ENCODE results near the gene SPACDR. TPM values are rescaled to one million over a fixed set of nuclear protein-coding genes. Genes with fewer than 3 reads are reported as not detected.

Gene SPACDR
- total and polyA plus RNA-seq, 9 of the 15 experiments (the other 6 are each of a cell fraction or from before 2014, with no cell fraction given) = 0.07 to 0.55 (median 0.14) TPM; not detected in 1

- TF ChIP-seq ZNF592 (IDR thresholded peaks at IDR 0.05) (no peak), NRF1 (conservative IDR thresholded peaks at IDR 0.05 in 1 of 2, IDR thresholded peaks at IDR 0.05 in 1 of 2) (no peak), ZNF639 (CRISPR knock-in tag; conservative IDR thresholded peaks at IDR 0.05 in 1 of 2, IDR thresholded peaks at IDR 0.05 in 1 of 2) (0 out of 4 replicates have a peak, but pooled peaks of 1 of the 2 experiments have one; percentile 25), ZNF217 (CRISPR knock-in tag; IDR thresholded peaks at IDR 0.05) (no peak), HLTF (IDR thresholded peaks at IDR 0.05) (no peak), TBL1XR1 (IDR thresholded peaks at IDR 0.05; ENCODE audit: low read length in 2 of 2) (0 out of 4 replicates have a peak, but pooled peaks of 1 of the 2 experiments have one; percentile 35), AFF4 (CRISPR knock-in tag; IDR thresholded peaks at IDR 0.05) (0 out of 2 replicates have a peak, but pooled peaks have one; percentile 55), L3MBTL2 (IDR thresholded peaks at IDR 0.05) (peak; percentile 33; the same call in 1 of the 2 replicates), ZNF347 (CRISPR knock-in tag; IDR thresholded peaks at IDR 0.05; ENCODE audit: low read depth) (no peak), ARID1B (IDR thresholded peaks at IDR 0.05) (peak; percentile 27; the same call in 1 of the 2 replicates), MECOM (CRISPR knock-in tag; IDR thresholded peaks at IDR 0.05) (no peak)
Measured at GRCh38 chr7:100432053-100432452, 32.0 kb downstream of the SPACDR start (continued).

Data from K562 (cell line).